Endothelial cell of umbilical vein (primary cell): ENCODE data around the gene ALOXE3. TPM values are rescaled to one million over a fixed set of nuclear protein-coding genes. Genes with fewer than 3 reads are reported as not detected.

ENCODE experiments used
- BruUV-seq: library from RNA; stranded (reverse); fragments of 400-500 nt; replicated peaks from 2 replicates; lab custom pipeline; 2021; lab: Mats Ljungman, UMichigan
- CTCF ChIA-PET: fragments of 300-600, 350-600 bp; sonication (Branson Sonifier 250); formaldehyde crosslinking; loops from one replicate; lab custom pipeline; 2021; ENCODE audit warnings: antibody characterized with exemption, inconsistent platforms; lab: Charles Lee
- POLR2A ChIA-PET: fragments of 300-600, 350-600 bp; sonication (Branson Sonifier 250); formaldehyde crosslinking; loops from one replicate; lab custom pipeline; 2021; ENCODE audit warnings: antibody characterized with exemption, inconsistent platforms; lab: Charles Lee
- DNase-seq: peaks from one replicate; pipeline ENCODE4 v3.0.0-alpha.2; 2011; ENCODE audit warnings: low read depth, low spot score
- FAIRE-seq: peaks from 2 replicates; lab custom pipeline; 2011; peaks lifted over from hg19 to GRCh38; lab: Jason Lieb, UNC
- H2AFZ ChIP-seq: 2 replicates; pipeline ENCODE4 v1.6.0; 2012; ENCODE audit warnings: low read depth, low read length, control low read depth, inconsistent platforms
- H3K27ac ChIP-seq: 2 replicates; pipeline ENCODE4 v1.5.1; 2011; ENCODE audit warnings: low read depth, mild to moderate bottlenecking, control low read depth, low read length, moderate library complexity; ENCODE audit not compliant: insufficient read depth
- H3K27me3 ChIP-seq, 2 experiments: 2 replicates each; pipeline versions ENCODE4 v1.6.0 to v1.6.1; 2011; ENCODE audit warnings: low read length in 2 of 2, mixed read lengths in 1 of 2; ENCODE audit not compliant: control insufficient read depth in 2 of 2, insufficient read depth in 2 of 2
- H3K36me3 ChIP-seq, 2 experiments: 2 replicates in 1 of 2; 3 replicates in 1 of 2; pipeline ENCODE4 v1.5.1; 2011; ENCODE audit warnings: low read length in 2 of 2, mild to moderate bottlenecking in 1 of 2, moderate library complexity in 1 of 2; ENCODE audit not compliant: control insufficient read depth in 2 of 2, insufficient read depth in 2 of 2; ENCODE audit errors: extremely low read depth in 1 of 2
- H3K4me1 ChIP-seq: 3 replicates; pipeline ENCODE4 v1.5.1; 2011; ENCODE audit warnings: mild to moderate bottlenecking, low read length; ENCODE audit not compliant: control insufficient read depth, insufficient read depth; ENCODE audit errors: extremely low read depth
- H3K4me2 ChIP-seq: 2 replicates; pipeline ENCODE4 v1.6.1; 2011; ENCODE audit warnings: low read length, control low read depth, mixed read lengths; ENCODE audit not compliant: insufficient read depth
- H3K4me3 ChIP-seq, 3 experiments: fragments of 200-600 bp in 1 of 3; sonication (generic), shearing (Covaris generic) in 1 of 3; replicated peaks in 1 of 3; 2 replicates each; pipeline ENCODE4 v1.5.1; 2011 to 2016; ENCODE audit warnings: control low read depth in 3 of 3, low read length in 3 of 3, mild to moderate bottlenecking in 2 of 3, inconsistent platforms in 1 of 3, low read depth in 1 of 3, moderate library complexity in 1 of 3; ENCODE audit not compliant: insufficient read depth in 1 of 3
- H3K79me2 ChIP-seq: 2 replicates; pipeline ENCODE4 v1.6.0; 2012; ENCODE audit warnings: low read length, inconsistent platforms; ENCODE audit not compliant: control insufficient read depth, insufficient read depth
- H3K9ac ChIP-seq: replicated peaks from 2 replicates; pipeline ENCODE3; 2011; ENCODE audit warnings: low read length, control low read depth; ENCODE audit not compliant: insufficient read depth; ENCODE audit errors: extremely low read depth
- H3K9me1 ChIP-seq: replicated peaks from 3 replicates; pipeline ENCODE4 v1.6.0; 2011; ENCODE audit warnings: mild to moderate bottlenecking, low read length; ENCODE audit not compliant: control insufficient read depth, insufficient read depth; ENCODE audit errors: extremely low read depth
- H3K9me3 ChIP-seq: replicated peaks from 2 replicates; pipeline ENCODE4 v1.5.1; 2012; ENCODE audit warnings: low read length, inconsistent platforms; ENCODE audit not compliant: control insufficient read depth, insufficient read depth
- H4K20me1 ChIP-seq: replicated peaks from 2 replicates; pipeline ENCODE3; 2011; ENCODE audit warnings: mild to moderate bottlenecking, low read length; ENCODE audit not compliant: control insufficient read depth, insufficient read depth; ENCODE audit errors: extremely low read depth
- CTCF ChIP-seq, 2 donors: IDR thresholded peaks; 1 replicate in 1 of 2; 2 replicates in 1 of 2; pipeline ENCODE4 v1.5.1; 2011; ENCODE audit warnings: low read length in 2 of 2, mild to moderate bottlenecking in 2 of 2, moderate library complexity in 2 of 2, control low read depth in 1 of 2, inconsistent platforms in 1 of 2, low read depth in 1 of 2; ENCODE audit not compliant: insufficient read depth in 1 of 2; ENCODE audit errors: extremely low read depth in 1 of 2
- EZH2 ChIP-seq: IDR thresholded peaks from 2 replicates; pipeline ENCODE4 v1.6.1; 2012; ENCODE audit warnings: borderline replicate concordance, low read depth, mild to moderate bottlenecking, moderate library complexity, low read length, inconsistent platforms; ENCODE audit not compliant: severe bottlenecking
- FOS ChIP-seq: IDR thresholded peaks from 2 replicates; pipeline ENCODE4 v1.6.1; 2011; ENCODE audit warnings: mild to moderate bottlenecking, low read length, moderate library complexity, borderline replicate concordance; ENCODE audit not compliant: insufficient read depth
- GATA2 ChIP-seq: IDR thresholded peaks from 2 replicates; pipeline ENCODE4 v1.7.0; 2011; ENCODE audit warnings: low read depth, mild to moderate bottlenecking, moderate library complexity, mixed read lengths, low read length; ENCODE audit not compliant: insufficient read length, insufficient read depth
- JUN ChIP-seq: IDR thresholded peaks from 2 replicates; pipeline ENCODE4 v1.6.1; 2011; ENCODE audit warnings: borderline replicate concordance, low read depth; ENCODE audit not compliant: insufficient read length, insufficient read depth
- MAX ChIP-seq: IDR thresholded peaks from 2 replicates; pipeline ENCODE4 v1.6.1; 2011; ENCODE audit not compliant: insufficient read depth, insufficient read length
- MYC ChIP-seq: IDR thresholded peaks from one replicate; pipeline ENCODE4 v1.6.1; 2011; ENCODE audit warnings: mild to moderate bottlenecking, low read depth, low read length
- POLR2A ChIP-seq: IDR thresholded peaks from 2 replicates; pipeline ENCODE4 v1.6.1; 2012; ENCODE audit warnings: low read depth, mild to moderate bottlenecking, control low read depth, low read length
- POLR2AphosphoS5 ChIP-seq: IDR thresholded peaks from 2 replicates; pipeline ENCODE4 v1.6.1; 2012; ENCODE audit warnings: low read depth, mild to moderate bottlenecking, control low read depth, low read length, moderate library complexity; ENCODE audit not compliant: insufficient read depth
- dilution Hi-C: fragments of 300-500 bp; cut with MboI; formaldehyde crosslinking; loops from one replicate; pipeline ENCODE4 v1.15.0; 2019; ENCODE audit warnings: low sequenced_read_pairs; ENCODE audit not compliant: extremely low pct_ligation_motif_present
- intact Hi-C: fragments of 100-400 bp; cut with micrococcal nuclease; formaldehyde crosslinking; loops from one replicate; pipeline ENCODE4 v1.10.0; 2022
- polyA plus RNA-seq, 4 experiments: library from polyadenylated mRNA; depleted of rRNA in 3 of 4; stranded (reverse) in 3 of 4; unstranded in 1 of 4; fragments of >200 nt; gene quantifications; 2 replicates each; pipeline versions ENCODE4 v1.2.1 to v1.2.3, GENCODE V29; 2011 to 2012; ENCODE audit warnings: missing spikeins in 1 of 4
- total RNA-seq: library from RNA; stranded (reverse); gene quantifications from 2 replicates; pipeline ENCODE4 v1.2.3, GENCODE V29; 2021

Gene ALOXE3
- total and polyA plus RNA-seq, 2 donors (not counting 3 experiments of a cell fraction or from before 2014, with no cell fraction given) = 0.01 TPM; not detected in 1

- Histone ChIP-seq H3K9me1 (no peaks in the 10 kb centered on the region), H3K4me2 (no peak overlapping the region), H3K27me3 (no peaks in the 10 kb centered on the region), H3K9me3 (no peaks in the 10 kb centered on the region), H3K27ac (no peak overlapping the region), H3K79me2 (no peaks in the 10 kb centered on the region), H3K36me3 (peaks cover 0 to 48% of the 10 kb centered on the region in 2 experiments), H2AFZ (no peak overlapping the region), H3K9ac (no peak overlapping the region), H4K20me1 (no peaks in the 10 kb centered on the region), H3K4me3 (no peak overlapping the region), H3K4me1 (peaks cover 14% of the 10 kb centered on the region)
- POLR2A ChIA-PET = interaction anchor here (0.8 kb wide), 1 partner anchor 31 kb away, joined by 3 read pairs; no protein-coding TSS in a partner anchor
- DNase-seq = no peak
- BruUV-seq = no TSS peak
- intact Hi-C loops = no loop called here
- TF ChIP-seq GATA2 (no peak), EZH2 (no peak), POLR2A (no peak), MAX (no peak), FOS (no peak), POLR2AphosphoS5 (no peak), MYC (no peak), JUN (no peak), CTCF (IDR thresholded peaks at IDR 0.05; ENCODE audit: extremely low read depth in 1 of 2, insufficient read depth in 1 of 2, low read depth in 1 of 2, low read length in 2 of 2) (no peak)
- CTCF ChIA-PET = interaction anchor here (3.4 to 5.6 kb wide), 2 partner anchors 9 to 17 kb away, joined by 28 to 72 read pairs; partner anchors contain the start of gene PER1
- dilution Hi-C loops = no loop called here
- no peak for FAIRE-seq
Measured at GRCh38 chr17:8141741-8142140, 23.4 kb upstream of the ALOXE3 start.
